Measurements from ENCODE around the gene PRELID2.
"Not testable (repeated sequence)": the region's sequence is repeated elsewhere in the genome, so short reads cannot be mapped to it uniquely, and the experiment has no call there.

Gene PRELID2

DNA sequence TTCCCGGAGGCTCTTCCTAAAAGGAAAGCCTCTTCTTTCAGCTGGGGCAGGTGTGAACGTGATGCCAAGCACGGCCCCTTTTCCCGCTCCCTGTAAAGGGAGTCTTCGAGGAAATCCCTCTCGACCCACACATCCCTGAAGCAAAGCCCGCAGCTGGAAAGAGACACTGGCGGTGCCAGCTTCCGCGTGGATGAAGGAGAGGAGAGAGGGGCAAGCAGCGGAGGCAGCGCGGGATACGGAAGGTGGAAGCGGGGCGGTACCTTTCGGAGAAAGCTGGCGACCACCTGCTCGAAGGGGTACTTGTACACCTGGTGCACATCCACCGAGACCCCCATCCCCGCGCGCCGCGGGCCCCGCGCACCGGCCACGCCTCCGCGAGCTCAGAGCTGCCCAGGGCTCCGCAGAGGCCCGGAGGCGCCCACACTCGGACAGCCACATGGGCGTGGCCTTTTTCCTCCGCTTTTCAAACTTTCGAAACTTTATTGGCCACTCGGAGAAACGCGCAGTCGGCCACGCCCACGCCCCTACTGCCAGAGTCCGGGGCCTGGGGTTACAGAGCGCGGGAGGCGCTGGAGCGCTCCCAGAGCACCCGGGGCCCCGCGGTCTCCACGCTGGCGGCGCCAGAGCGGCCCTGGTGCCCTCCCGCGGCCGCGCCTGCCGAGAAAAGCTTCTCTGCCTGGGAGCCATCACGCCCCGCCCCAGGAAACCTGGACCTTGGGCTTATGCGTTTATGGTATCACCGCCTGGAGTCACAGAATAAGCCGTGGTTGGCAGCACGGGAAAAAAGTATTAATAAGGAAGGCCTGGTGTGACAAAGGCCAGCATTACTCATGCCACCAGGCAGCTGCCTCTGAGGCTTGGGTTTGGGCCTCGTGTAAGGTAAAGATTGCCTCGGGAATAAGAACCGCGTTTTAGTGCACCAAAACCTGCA, at the start of gene PRELID2:
Gene PRELID2 (minus strand): TSS at position 426 of the 931 bp plus-strand sequence. CDS start 91 bp downstream, at position 335.
- peak; percentile 67 for DNase-seq

DNA sequence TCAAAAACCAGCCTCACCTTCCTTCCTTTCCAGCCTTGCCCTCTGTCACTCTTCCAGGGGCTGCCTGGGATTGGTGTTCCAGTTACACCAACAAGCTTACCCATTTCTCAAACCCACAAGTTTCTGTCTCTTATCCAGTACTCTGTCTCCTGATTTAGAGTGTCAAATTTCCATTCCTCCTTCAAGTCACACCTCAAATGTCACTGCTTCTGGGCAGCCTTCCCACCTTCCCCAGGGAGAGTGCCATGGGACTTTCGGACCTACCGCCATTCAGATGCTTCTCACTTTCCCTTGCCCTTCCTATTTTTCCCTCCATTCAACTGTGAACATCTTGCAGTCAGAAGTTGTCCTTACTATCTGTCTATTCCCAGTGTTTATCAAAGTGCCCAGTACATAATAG, 39.6 kb upstream of the PRELID2 start:
- no peak for DNase-seq

DNA sequence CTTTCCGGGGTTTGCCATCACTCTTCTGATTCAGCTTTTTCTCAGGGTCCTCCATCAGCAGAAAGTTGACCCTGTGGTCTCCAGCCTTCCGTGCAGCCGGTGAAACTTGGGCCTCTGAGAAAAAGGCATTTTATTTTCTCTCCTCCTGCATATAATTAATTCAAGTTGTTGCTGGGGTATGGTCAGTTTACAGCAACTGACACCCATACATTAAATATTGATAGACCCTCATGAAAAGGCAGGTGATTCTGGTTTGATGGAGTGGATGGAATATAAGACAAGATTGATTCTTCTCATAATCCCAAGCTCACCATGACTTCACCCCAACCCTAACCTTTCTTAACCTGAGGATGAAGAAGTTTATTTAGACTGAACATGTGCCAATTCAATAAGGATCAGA, 37.8 kb upstream of the PRELID2 start, which contains the start of gene GRXCR2:
Gene GRXCR2 (minus strand): TSS at position 101 of the 400 bp plus-strand sequence. CDS start 46 bp downstream, at position 55.
- no peak for DNase-seq

DNA sequence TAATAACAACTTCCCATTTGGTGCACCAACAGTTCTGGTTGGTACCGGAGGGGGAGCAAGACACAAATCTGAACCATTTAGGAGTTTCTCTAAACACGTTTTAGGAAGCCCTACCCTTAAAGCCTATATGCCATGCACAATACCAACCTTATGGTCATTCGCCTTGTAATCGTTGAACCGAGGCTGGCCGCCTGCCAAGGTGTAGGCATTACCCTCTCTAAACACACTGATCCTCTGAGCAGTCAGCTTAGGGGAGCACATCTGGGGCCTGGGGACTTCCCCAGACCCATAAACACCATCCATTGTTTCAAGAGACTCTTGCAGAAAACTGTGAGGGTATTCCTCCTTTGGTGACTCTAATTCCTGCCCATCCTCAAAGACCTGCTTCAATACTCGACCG, 37.3 kb upstream of the PRELID2 start:
- DNase-seq, result no peak

DNA sequence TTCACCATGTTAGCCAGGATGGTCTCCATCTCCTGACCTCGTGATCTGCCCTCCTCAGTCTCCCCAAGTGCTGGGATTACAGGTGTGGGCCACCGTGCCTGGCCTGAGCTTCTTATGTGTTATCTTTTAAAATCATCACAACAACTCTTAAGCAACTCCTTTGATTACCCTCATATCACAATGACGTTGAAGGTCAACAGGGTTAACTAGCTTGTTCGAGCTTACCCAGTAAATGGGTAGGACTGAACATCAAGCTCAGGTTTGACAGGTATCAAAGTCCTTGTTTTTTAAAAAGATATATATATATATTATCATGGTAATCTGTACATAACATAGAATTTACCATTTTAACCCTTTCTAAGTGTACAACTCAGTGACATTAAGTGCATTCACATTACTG, 34.6 kb upstream of the PRELID2 start:
- no peak for DNase-seq

DNA sequence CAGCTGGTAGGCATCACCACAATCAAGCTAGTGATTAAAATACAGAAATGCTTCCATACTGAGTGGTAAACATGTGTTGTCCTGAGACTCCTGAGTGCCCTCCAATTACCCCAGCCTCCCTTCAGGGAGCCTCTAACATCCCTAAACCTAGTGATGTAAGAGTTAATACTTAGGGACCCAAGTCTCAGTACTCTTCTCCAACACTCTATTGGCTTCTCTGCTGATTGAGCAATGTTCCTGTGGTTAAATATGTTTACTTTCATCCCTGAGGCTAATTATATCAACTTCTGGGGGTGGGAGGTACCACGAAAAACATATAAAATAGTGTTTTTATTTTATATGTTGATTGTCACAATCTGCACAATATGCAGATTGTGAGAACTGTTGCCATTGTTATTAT, 32.7 kb upstream of the PRELID2 start:
- DNase-seq, result no peak

DNA sequence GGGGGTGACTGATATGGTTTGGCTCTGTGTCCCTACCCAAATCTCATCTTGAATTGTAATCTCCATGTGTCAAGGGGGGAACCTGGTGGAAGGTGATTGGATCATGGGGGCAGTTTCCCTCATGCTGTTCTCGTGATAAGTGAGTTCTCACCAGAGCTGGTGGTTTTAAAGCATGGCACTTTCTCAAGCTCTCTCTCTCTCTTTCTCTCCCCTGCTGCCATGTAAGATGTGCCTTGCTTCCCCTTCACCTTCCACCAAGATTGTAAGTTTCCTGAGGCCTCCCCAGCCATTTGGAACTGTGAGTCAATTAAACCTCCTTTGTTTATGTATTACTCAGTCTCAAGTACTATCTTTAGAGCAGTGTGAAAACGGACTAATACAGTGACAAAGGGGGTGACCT, 29.3 kb upstream of the PRELID2 start:
- not testable (repeated sequence) for DNase-seq

DNA sequence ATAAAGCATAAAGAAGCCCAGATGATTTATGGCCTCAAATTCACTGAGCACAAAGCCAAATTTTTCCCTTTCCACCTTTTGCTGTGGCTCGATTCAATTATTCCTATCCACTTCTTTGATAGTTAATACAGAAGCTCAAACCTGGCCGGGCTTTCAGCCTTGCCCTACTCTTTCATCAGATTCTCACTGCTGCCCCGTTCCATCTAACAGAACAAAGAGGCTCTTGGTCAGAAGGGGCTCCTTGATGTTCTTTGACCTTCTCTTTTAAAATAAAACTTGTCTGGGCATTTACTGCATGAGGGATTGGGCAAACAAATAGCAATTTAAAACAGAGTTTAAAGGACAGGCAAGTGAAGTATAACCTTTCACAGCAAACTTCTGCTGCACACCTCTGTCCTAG, 27.9 kb upstream of the PRELID2 start:
- DNase-seq, result no peak

DNA sequence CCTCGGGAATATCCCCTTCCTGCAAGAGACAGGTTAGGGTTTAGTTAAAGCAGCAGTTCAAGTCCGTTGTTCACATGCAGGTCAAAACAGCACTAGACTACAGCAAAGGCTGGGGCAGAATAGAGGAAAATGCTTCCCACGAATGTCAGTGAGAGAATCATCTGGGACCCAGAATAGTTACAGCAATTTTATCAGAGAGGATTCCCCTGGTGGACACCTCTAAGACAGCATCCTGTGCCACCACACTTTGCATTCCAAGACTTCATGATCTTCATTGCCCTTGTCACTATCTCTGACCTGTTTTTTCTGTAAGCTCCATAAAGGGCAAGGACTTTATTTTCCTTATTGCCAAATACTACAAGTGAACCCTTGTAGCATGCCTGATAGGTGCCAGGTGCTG, 24.8 kb upstream of the PRELID2 start:
- no peak for DNase-seq

DNA sequence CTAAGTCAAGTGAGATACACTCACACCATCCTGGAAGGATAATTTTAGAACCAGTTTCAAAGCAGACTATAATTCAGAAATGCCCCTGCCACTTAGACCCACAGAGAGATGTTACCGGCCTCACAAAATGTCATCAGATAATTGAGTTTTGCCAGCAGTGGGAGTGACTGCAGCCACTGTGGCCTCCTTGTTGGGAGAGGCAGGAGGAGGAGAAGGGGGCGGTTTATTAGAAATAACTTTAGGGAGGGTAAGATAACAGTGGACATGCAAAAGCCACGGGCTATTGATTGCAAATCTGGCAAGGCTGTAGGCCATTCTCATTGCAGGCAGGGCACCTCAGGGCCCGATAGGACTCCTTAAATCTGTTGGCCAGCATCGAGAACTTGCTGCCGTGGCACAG, 24.3 kb upstream of the PRELID2 start:
- no peak for DNase-seq

DNA sequence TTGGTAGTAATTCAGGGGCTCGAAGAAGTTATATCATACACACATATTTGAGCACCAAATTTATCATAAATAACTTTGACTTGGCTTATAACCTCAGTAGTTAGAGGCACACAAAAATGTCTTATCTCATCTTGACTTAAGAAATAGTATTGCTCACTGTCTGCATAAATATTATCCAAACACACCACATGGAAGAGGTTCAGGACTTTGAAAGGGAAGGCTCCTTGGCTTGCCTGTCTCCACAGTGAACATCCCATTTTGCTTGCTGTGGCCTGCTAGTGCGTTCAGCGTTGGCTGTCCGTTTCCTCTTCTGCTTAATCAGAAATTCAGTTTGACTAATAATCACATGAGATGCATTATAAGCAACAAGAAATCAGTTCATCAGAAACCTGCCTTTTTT, 23.8 kb upstream of the PRELID2 start:
- DNase-seq, result no peak

DNA sequence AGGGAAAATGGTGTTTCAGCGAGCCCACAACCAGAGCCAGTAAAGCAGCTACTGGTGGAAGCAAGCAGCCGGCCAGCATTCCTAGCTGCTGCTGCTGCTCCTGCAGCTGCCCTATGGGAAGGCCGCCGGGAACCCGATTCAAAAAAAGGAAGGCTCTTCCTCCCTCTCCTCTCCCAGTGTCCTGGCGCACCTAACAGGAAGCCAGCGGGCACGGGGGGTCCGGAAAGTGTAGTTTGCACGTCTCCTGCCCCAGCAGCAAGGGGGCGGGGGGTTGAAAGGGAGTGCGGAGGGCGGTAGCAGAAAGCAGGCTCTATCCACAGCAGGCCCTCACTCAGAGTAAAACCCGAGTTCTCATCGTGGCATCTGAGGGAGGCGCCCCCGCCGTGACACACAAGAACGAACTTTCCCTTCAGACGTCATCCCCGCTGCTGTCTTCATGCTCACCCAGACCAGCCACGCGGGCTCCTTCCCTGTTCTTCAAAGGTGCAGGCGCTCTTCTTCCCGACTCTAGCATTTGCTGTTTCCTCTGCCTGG, 21.2 kb upstream of the PRELID2 start:
- no peak for DNase-seq

DNA sequence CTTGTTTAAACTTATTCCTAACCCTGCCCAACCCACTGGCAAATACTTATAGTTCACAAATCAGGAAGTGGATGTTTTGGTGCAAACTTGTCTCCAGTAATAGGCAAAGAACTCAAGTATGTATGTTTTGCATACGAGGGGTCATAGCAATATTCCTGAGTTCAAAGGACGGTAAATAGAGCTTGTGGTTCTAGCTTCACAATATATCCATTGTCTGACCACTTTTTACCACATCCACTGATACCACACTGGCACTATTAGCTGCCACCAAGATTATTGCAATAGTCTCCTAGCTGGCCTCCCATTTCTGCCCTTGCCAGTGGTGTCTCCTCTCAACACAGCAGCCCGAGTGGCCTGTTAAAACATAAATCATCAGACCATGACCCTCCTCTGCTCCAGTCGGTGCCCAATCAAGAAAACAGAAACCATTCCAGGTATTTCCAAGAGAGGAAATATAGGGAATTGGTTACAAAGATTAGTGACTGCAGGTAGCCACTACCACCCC, 20.7 kb upstream of the PRELID2 start:
- no peak for DNase-seq

DNA sequence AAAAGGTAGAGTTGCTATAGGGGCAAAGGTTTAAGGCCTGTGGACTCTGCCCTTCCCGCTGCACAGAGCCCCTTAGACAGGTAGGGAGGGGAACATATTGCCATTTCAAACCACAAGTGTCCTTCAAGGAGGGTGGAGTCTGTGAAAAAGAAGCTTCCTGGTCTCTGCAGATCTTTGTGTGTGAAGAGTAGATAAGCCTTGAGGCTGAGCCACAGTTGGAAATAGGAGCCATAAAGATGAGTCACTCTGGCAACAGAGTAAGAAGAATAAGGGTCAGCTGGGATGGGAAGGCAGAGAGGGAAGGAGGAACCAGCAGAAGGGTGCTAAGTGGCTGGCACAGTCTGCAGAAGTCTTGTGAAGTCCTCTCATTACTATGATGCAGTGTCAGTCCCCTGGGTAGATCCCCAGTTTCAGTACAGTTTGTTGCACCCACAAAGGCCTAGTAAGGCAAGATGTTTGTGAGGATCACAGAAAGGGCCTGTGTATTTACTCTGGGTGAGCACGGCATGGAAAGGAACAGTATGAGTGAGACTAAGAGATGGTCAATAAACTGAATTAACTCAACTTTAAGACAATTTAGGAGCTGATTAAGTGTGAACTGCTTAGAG, 19.6 kb upstream of the PRELID2 start:
- no peak for DNase-seq

DNA sequence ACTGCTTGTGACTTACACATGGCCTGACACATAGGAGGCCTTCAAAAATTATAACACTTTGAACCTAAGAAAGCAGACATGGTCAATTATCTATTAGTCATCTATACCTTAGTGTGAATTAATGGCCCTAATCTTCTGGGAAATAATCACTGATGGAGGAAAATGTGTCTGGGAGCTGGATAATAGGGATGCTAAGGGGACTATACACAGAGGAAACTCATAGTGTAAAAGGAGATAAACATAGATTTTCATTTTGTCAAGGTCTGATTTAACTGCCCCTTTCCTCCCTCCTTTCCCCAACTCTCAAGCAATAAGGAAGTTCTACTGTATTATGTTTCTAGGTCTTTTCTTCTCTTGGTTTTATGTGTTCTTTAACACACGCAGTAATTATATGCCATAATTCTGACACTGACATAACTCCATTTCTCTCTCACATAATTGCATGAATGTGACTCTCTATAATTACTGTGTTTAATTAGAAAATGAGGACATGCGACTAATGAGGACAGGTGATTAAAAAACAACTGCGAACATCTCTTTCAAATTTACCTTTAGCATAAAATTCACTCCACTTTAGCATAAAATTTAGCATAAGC, 18.7 kb upstream of the PRELID2 start:
- no peak for DNase-seq

DNA sequence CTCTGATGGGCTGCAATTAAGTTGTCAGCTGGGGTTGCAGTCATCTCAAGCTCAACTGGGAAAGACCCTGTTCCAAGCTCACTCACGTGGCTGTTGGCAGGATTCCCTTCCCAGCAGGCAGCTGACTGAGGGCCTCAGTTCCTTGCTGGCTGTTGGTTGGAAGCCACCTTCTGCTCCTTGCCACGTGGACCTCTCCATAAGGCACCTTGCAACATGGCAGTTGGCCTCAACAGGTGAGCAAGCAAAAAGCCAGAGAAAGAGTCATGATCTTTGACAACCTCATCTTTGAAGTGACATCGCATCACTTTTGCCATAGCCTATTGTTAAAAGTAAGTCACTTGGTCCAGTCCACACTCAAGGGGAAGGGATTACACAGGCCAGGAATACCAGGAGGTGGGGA, 17.8 kb upstream of the PRELID2 start:
- no peak for DNase-seq

DNA sequence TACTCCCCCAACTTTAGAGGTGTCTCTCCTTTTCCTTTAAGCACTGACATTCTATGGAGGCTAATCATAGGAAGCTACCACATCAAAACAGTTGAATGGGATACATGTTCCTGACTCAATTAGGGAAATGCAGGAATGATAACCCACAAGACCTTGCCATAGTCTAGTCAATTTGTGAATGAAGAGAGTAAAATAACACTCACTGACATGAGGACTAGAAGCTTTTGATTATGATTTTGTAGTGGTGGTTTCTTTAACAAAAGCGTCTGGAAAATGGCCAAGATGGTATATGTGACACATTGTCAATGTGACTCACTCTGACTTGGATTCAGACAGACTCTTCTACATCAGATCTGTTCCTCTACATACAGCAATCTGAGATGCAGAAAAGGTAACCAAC, 13.7 kb upstream of the PRELID2 start:
- no peak for DNase-seq

DNA sequence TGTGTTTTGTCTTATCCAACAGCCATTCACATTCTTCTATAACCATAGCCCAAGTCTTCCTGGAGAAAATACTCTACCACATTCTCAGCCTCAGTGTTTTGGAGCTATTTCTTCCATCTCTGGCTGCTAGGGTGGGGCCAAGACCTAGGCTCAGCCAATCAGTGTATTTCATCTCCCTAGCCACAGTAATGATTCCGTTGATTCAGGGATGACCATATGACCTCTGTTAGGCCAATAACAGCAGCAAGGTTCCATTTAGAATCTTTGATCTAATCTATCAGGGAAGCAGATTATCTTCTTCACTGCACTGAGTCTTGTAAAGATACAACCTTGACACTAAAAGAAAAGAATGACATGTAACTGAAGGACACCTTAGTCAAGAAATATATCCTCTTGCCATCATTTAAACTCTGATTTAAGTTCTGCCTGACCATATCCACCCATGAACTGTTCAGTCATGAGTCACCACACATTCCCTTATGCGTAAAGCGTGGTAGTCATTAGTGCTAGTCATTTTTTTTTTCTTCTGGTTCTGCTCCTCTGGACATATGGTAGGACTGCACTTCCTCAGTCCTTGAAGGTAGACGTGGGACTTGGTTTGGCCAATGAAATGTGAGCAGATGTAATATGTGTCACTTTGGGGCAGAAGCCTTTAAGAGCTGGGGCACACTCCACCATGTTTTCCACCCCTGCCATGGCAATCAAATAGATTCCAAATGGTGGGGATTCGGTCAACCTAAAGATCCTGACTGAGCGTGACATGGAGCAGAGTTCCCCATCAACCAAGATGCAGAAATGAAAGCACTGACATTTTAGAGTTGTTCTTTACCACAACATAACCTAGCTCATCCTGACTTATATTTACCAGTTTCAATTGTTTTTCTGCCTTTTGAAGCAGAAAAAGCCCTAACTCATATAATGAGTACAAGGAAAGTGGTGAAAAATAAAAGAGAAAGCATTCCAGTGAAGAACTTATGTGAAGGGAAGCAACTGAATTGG, 12.7 kb upstream of the PRELID2 start:
- DNase-seq, result no peak

DNA sequence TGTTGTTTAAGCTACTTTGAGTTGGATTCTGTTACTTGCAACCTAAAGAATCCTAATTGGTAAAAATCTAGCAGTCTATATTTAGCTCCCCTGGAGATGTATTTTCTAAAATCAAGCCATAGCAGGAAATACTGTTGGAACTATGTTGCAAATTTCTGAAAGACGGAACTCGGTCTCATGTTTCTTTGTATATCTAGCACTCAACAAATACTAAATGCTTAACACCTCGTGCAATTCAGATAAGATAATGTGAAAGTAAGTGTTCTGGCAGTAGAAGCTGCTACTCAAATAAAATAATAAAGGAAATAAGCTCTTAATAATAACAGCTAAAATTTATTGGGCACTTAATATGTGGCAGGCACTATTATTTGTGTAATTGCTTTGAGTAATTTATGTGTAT, 10.9 kb upstream of the PRELID2 start:
- no peak for DNase-seq

DNA sequence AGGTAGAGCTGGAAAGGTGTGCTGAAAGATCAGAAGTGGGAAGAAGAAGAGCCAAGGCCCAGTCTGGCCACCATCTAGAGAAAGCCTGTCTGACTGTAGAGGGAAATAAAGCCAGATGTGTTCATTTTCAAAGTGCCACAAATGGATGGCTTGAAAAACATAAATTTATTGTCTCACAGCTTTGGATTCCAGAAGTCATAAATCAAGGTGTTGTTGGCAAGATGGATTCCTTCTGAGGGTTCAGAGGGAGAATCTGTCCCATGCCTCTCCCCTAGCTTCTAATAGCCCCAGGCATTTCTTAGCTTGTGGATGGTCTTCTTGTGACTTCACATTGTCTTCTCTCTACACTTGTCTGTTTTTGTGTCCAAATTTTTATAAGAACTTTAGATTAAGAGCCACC, 6.2 kb upstream of the PRELID2 start:
- DNase-seq, result no peak

DNA sequence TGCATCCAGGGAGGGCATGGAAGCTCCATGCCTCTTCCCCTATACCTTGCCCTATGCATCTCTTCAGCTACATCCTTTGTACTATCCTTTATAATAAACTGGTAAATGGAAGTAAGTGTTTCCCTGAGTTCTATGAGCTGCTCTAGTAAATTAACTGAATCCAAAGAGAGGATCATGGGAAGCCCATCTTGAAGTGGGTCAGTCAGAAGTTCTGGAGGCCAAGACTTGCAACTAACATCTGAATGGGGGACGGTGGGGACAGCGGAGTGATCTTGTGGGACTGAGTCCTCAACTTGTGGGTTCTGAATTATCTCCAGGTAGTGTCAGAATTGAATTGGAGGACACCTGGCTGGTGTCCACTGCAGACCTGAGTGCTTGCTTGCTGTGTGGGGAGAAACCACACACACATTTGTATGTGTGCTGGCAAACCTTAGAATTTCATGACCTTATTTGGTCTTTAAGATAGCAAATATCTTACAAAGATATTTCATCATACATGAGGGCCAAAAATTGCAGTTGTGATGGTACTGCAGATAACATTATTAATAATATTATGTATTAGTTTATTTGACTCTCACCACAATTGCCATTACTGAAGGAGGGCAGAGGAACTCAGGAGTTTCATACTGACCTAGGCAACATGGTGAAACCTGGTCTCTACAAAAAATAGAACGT, 5.5 kb upstream of the PRELID2 start:
- no peak for DNase-seq

DNA sequence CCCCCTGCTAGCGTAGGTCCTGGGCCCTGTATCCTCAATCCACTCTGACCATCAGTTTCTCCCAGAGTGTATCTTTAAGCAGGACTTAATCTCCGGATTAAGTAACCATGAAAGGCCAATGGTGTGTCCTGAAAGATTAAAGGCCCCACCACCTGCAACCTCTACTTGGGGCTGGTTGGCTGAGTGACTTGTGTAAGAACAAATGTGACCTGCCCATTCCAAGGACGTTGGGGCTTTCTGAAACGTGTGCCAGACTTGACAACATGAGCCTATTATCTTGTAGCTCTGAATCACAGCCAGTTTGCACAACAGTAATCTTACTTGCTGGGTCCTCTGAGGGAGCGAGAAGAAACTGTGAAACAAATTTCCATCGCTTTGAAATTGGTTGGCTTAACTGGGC, 3.1 kb upstream of the PRELID2 start:
- DNase-seq, result no peak

Measured in NCI-H1092 treated with DMSO at 0.1 percent for 48 hours (cell line).